ENCODE measurements around the gene APBA2.

Gene APBA2

GRCh38 chr15:28896951-28897350 lies 11.2 kb downstream of the APBA2 start (continued):
- no peak for TF ChIP-seq ZNF768 (tag by site-specific recombination; IDR thresholded peaks at IDR 0.05)
- TF ChIP-seq ZNF302 (tag by site-specific recombination; IDR thresholded peaks at IDR 0.05; ENCODE audit: low read depth): no peak
- peak; percentile 75 for TF ChIP-seq TSHZ1 (tag by site-specific recombination; IDR thresholded peaks at IDR 0.05; ENCODE audit: borderline replicate concordance)
- 0 out of 2 replicates have a peak, but pooled peaks have one; percentile 28 for TF ChIP-seq GLI4 (tag by site-specific recombination; IDR thresholded peaks at IDR 0.05)
- no peak for TF ChIP-seq ZNF707 (tag by site-specific recombination; IDR thresholded peaks at IDR 0.05)
- peak; percentile 70; the same call in 1 of the 2 replicates for TF ChIP-seq KLF8 (tag by site-specific recombination; IDR thresholded peaks at IDR 0.05)
- no peak for TF ChIP-seq ZNF274 (IDR thresholded peaks at IDR 0.05; ENCODE audit: low read length)
- TF ChIP-seq ZNF274 (tag by site-specific recombination; IDR thresholded peaks at IDR 0.05; ENCODE audit: borderline replicate concordance): no peak
- TF ChIP-seq PRDM6 (tag by site-specific recombination; IDR thresholded peaks at IDR 0.05): peak; percentile 20; the same call in 1 of the 2 replicates
- peak; percentile 88 for TF ChIP-seq PRDM1 (tag by site-specific recombination; IDR thresholded peaks at IDR 0.05)
- TF ChIP-seq ZNF174 (tag by site-specific recombination; IDR thresholded peaks at IDR 0.05): no peak
- TF ChIP-seq AEBP2 (tag by site-specific recombination; IDR thresholded peaks at IDR 0.05; ENCODE audit: borderline replicate concordance): no peak
- TF ChIP-seq ZNF626 (tag by site-specific recombination; IDR thresholded peaks at IDR 0.05): no peak
- TF ChIP-seq ZBTB48 (tag by site-specific recombination; IDR thresholded peaks at IDR 0.05): no peak
- TF ChIP-seq ZFP37 (tag by site-specific recombination; IDR thresholded peaks at IDR 0.05): peak; percentile 77
- TF ChIP-seq HOXD13 (CRISPR knock-in tag; IDR thresholded peaks at IDR 0.05; ENCODE audit: borderline replicate concordance): no peak
- 0 out of 2 replicates have a peak, but pooled peaks have one; percentile 20 for TF ChIP-seq ZNF692 (tag by site-specific recombination; IDR thresholded peaks at IDR 0.05)
- peak; percentile 58 for TF ChIP-seq ZNF398 (tag by site-specific recombination; IDR thresholded peaks at IDR 0.05)
- TF ChIP-seq ZSCAN23 (tag by site-specific recombination; IDR thresholded peaks at IDR 0.05): no peak
- no peak for TF ChIP-seq ZBTB1 (tag by site-specific recombination; IDR thresholded peaks at IDR 0.05)
- TF ChIP-seq ZNF394 (tag by site-specific recombination; IDR thresholded peaks at IDR 0.05; ENCODE audit: borderline replicate concordance): peak; percentile 47; the same call in 1 of the 2 replicates
- TF ChIP-seq ZNF830 (tag by site-specific recombination; IDR thresholded peaks at IDR 0.05; ENCODE audit: low read depth): no peak
- peak; percentile 71; the same call in 1 of the 2 replicates for TF ChIP-seq ZNF639 (tag by site-specific recombination; IDR thresholded peaks at IDR 0.05)
- TF ChIP-seq ZNF362 (tag by site-specific recombination; IDR thresholded peaks at IDR 0.05): peak; percentile 91
- peak; percentile 54; the same call in 1 of the 2 replicates for TF ChIP-seq INSM2 (tag by site-specific recombination; IDR thresholded peaks at IDR 0.05)
- TF ChIP-seq GLIS1 (tag by site-specific recombination; IDR thresholded peaks at IDR 0.05): peak; percentile 34; the same call in 1 of the 2 replicates
